IMR-90 (cell line): ENCODE data around the gene DSTYK.

Experiments used
- BHLHE40 ChIP-seq: fragments of 150-350 bp; IDR thresholded peaks from 2 replicates; pipeline ENCODE4 v1.6.1; 2016; ENCODE audit warnings: mild to moderate bottlenecking, low read depth, low read length
- CHD1 ChIP-seq: IDR thresholded peaks from 2 replicates; pipeline ENCODE4 v1.6.1; 2012; ENCODE audit warnings: low read depth, low read length, improper control_type of control experiment
- ELK1 ChIP-seq: fragments of 150-350 bp; IDR thresholded peaks from 2 replicates; pipeline ENCODE4 v1.6.1; 2016; ENCODE audit warnings: low read depth, mild to moderate bottlenecking, low read length, moderate library complexity, borderline replicate concordance
- FOS ChIP-seq: fragments of 150-350 bp; IDR thresholded peaks from 2 replicates; pipeline ENCODE4 v1.6.1; 2016; ENCODE audit warnings: low read depth, low read length
- NFE2L2 ChIP-seq: fragments of 150-350 bp; IDR thresholded peaks from 2 replicates; pipeline ENCODE4 v1.6.1; 2016; ENCODE audit warnings: low read depth, mild to moderate bottlenecking, low read length
- POLR2A ChIP-seq: IDR thresholded peaks from 2 replicates; pipeline ENCODE4 v1.6.1; 2012; ENCODE audit warnings: mild to moderate bottlenecking, low read depth, low read length
- RAD21 ChIP-seq: IDR thresholded peaks from 2 replicates; pipeline ENCODE4 v1.6.1; 2012; ENCODE audit warnings: low read length, improper control_type of control experiment
- SMC3 ChIP-seq: fragments of 150-350 bp; IDR thresholded peaks from 2 replicates; pipeline ENCODE4 v1.6.1; 2016; ENCODE audit warnings: low read depth, mild to moderate bottlenecking, antibody characterized with exemption, low read length, moderate library complexity
- USF2 ChIP-seq: fragments of 150-350 bp; IDR thresholded peaks from 2 replicates; pipeline ENCODE4 v1.6.1; 2017; ENCODE audit warnings: mild to moderate bottlenecking, antibody characterized with exemption, low read length, low read depth
- TF ChIP-seq, protein P1 (sequence below): conservative IDR thresholded peaks from 2 replicates; pipeline ENCODE4 v1.5.1; 2012; ENCODE audit warnings: mild to moderate bottlenecking, low read depth, low read length, improper control_type of control experiment

DNA sequence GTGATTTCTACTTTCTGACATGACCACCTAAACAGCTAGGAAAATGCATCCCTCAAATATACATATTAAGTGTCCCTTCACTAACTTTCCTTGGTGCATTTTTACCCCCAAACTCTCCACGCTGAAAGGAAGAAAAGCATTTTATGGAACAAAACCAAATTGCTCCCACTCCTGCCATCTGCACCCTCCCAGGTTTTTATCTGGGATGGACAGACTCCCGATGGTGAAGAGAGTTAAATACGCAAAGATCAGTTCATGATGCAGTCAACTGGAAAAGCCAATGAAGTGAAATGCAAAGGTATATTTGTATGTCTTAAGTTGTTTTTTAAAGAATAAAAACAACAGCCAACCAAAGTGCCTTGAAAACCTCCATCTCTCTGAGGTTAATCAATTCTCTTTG, 2.7 kb downstream of the DSTYK start:
- TF ChIP-seq, protein P1, sequence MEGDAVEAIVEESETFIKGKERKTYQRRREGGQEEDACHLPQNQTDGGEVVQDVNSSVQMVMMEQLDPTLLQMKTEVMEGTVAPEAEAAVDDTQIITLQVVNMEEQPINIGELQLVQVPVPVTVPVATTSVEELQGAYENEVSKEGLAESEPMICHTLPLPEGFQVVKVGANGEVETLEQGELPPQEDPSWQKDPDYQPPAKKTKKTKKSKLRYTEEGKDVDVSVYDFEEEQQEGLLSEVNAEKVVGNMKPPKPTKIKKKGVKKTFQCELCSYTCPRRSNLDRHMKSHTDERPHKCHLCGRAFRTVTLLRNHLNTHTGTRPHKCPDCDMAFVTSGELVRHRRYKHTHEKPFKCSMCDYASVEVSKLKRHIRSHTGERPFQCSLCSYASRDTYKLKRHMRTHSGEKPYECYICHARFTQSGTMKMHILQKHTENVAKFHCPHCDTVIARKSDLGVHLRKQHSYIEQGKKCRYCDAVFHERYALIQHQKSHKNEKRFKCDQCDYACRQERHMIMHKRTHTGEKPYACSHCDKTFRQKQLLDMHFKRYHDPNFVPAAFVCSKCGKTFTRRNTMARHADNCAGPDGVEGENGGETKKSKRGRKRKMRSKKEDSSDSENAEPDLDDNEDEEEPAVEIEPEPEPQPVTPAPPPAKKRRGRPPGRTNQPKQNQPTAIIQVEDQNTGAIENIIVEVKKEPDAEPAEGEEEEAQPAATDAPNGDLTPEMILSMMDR, result no peak
- TF ChIP-seq POLR2A (no peak), USF2 (no peak), CHD1 (no peak), SMC3 (no peak), ELK1 (no peak), NFE2L2 (no peak), RAD21 (no peak), BHLHE40 (no peak), FOS (no peak)
